Dendritic cell treated with granulocyte-macrophage colony-stimulating factor and Interleukin-4, amounts not matched to agents 40 ng/mL and 50 ng/mL, for 4 days (primary cell): ENCODE data around the gene PTPRH.
"Not testable (repeated sequence)": the region's sequence is repeated elsewhere in the genome, so short reads cannot be mapped to it uniquely, and the experiment has no call there.

Experiments used
- H3K27ac Mint-ChIP-seq: one replicate; pipeline ENCODE4 v1.8.0; 2022; ENCODE audit warnings: mild to moderate bottlenecking, mixed read lengths
- H3K27me3 Mint-ChIP-seq: one replicate; pipeline ENCODE4 v1.8.0; 2022; ENCODE audit warnings: mild to moderate bottlenecking, mixed read lengths
- H3K36me3 Mint-ChIP-seq: one replicate; pipeline ENCODE4 v1.8.0; 2022; ENCODE audit warnings: low read depth, mixed read lengths
- H3K4me1 Mint-ChIP-seq: one replicate; pipeline ENCODE4 v1.8.0; 2022; ENCODE audit warnings: low read depth, mixed read lengths
- H3K4me3 Mint-ChIP-seq: one replicate; pipeline ENCODE4 v1.8.0; 2022; ENCODE audit warnings: mild to moderate bottlenecking, moderate library complexity, mixed read lengths
- H3K9me3 Mint-ChIP-seq: one replicate; pipeline ENCODE4 v1.8.0; 2022; ENCODE audit warnings: mixed read lengths
- intact Hi-C: fragments of 100-400 bp; cut with micrococcal nuclease; formaldehyde crosslinking; loops from one replicate; pipeline ENCODE4 v1.15.0; 2022

The PTPRH gene

DNA sequence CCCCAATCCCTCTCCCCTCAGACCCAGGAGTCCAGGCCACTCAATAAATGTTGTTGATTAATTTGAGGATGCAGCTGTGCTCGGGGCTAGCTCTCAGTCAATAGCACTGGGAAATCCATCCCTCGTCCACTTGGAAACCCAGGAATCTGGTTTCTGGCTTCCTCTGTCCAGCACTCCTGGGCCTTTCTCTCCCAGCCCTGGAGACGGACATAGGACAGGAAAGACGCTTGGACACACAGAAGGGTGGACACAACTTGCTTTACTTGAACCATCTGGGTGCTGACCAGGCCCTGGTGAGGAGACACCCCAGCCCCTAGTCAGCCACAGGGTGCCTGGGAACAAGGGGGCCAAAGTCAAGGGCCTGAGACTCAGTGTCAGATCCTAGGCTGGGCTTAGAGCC lies 50.9 kb downstream of the PTPRH start:
- Mint-ChIP-seq H3K27ac (peak overlapping the region; percentile 1), H3K9me3 (no peaks in the 10 kb centered on the region), H3K36me3 (no peaks in the 10 kb centered on the region), H3K4me3 (no peak overlapping the region), H3K27me3 (peaks cover 81% of the 10 kb centered on the region), H3K4me1 (peaks cover 26% of the 10 kb centered on the region)
- intact Hi-C loops = no loop called here

DNA sequence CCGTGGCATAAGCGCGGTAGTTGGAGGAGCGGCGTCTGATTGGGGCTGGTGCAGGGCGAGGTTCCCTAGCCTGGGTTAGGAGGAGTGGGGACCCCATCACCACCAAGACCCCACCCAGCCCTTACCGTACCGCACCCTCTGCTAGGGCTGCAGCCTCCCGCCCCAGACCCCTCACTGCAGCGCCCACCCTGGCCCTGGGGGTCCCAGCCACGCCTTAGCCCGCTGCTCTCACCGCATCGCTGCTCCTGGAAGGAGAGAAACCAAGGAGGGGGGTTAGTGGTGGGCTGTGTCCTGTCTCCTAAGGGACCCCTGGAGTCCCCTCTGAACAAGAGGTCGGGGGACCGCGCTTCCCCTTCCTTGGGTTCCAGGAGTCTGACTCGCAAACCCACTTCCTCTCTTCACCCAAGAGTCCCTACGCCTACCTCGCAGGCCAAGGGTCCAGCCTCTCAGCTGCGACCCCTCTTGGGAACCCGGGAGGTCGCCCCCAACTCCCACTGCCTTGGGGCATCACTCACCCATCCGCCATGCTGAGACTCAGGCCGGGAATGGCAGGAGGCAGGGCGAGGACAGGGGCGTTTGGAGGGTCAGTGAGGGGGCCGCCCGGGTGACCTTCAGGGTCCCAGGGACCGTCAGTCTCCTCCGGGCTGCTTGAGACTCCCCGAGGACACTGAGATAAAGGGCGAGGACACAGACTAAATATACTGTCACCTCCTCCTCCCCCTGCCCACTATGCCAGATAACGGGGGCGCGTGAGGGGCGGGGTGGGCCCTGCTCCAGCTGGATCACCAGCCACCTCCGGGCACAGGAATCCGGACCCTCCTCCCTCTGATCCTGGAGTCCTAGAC lies 52.0 kb downstream of the PTPRH start, which contains the start of gene TNNI3:
TSS of gene TNNI3 (minus strand) at position 669 of the 845 bp plus-strand sequence. CDS start at position 526, 143 bp downstream.
- Mint-ChIP-seq H3K9me3 (peaks cover 2% of the 10 kb centered on the region), H3K4me3 (peak within 1 kb of the TSS; percentile 21), H3K27me3 (peaks cover 75% of the 10 kb centered on the region), H3K27ac (peak within 1 kb of the TSS; percentile 1), H3K36me3 (no peaks in the 10 kb centered on the region), H3K4me1 (peaks cover 26% of the 10 kb centered on the region)
- intact Hi-C loops = no loop called here

DNA sequence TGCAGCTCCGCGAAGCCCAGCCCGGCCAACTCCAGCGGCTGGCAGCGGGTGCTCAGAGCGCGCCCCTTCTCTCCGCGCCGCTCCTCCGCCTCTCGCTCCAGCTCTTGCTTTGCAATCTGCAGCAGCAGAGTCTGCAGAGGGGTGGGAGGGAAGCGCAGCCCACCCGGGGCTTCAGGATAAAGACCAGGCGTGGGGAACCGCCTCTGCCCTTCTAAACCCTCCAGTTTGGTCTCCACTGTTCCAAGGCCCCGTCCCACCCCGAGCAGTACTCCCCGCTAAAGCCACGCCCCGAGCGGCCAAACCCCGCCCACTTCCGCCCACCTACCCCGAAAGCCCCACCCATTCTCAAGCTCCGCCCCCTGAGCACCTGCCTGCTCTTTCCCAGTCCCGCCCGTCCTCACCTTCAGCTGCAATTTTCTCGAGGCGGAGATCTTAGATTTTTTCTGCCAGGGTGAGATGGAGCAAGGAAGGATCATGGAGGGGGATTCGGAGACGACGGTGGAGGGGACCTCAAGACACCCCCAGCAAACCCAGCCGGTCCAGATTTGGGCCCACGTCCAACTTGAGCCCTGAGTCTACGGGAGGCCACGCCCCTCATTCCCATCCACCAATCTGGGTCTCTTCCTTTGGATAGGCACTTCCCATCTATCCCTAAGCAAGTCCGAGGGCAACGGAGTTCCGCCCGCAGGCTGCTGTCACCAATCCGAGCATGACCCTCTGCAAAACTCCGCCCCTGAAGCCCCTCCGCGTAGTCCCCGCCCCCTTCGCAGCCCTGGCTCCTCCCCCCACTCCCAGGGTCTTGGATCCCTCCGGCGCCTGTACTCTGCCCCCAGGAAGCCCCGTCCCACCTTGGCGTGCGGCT lies 52.9 kb downstream of the PTPRH start:
- peaks cover 11% of the 10 kb centered on the region for H3K9me3 Mint-ChIP-seq
- H3K27me3 Mint-ChIP-seq = peaks cover 68% of the 10 kb centered on the region
- no peaks in the 10 kb centered on the region for H3K36me3 Mint-ChIP-seq
- peaks cover 26% of the 10 kb centered on the region for H3K4me1 Mint-ChIP-seq
- intact Hi-C loops = no loop called here
- no peak overlapping the region for H3K27ac Mint-ChIP-seq
- H3K4me3 Mint-ChIP-seq = peak overlapping the region; percentile 21

DNA sequence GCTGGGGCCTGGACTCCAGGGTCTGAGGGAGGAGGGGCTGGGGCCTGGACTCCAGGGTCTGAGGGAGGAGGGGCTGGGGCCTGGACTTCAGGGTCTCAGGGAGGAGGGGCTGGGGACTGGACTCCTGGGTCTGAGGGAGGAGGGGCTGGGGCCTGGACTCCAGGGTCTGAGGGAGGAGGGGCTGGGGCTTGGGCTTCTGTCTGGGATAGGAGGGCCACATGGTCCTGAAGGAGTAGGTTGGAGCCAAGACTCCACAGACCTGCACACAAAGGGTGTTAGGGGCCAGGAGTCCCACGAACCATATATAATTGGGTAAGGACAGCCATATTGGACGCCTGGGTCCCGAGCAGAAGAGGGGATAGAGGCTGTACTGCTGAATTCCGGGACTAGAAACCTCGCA lies 53.5 kb downstream of the PTPRH start:
- H3K27ac Mint-ChIP-seq, H3K4me3 Mint-ChIP-seq, H3K36me3 Mint-ChIP-seq, intact Hi-C loops: not testable (repeated sequence)
- Mint-ChIP-seq H3K9me3 (peaks cover 11% of the 10 kb centered on the region), H3K4me1 (peaks cover 26% of the 10 kb centered on the region), H3K27me3 (peaks cover 66% of the 10 kb centered on the region)

- Mint-ChIP-seq H3K36me3 (no peaks in the 10 kb centered on the region), H3K4me3 (no peak overlapping the region), H3K9me3 (peaks cover 11% of the 10 kb centered on the region), H3K27me3 (peaks cover 64% of the 10 kb centered on the region), H3K4me1 (peaks cover 26% of the 10 kb centered on the region), H3K27ac (no peak overlapping the region)
- intact Hi-C loops = no loop called here
Measured at GRCh38 chr19:55153652-55154264, 55.5 kb downstream of the PTPRH start.

GRCh38 chr19:55152017-55152416 lies 57.3 kb downstream of the PTPRH start:
- H3K27me3 Mint-ChIP-seq = peaks cover 65% of the 10 kb centered on the region
- H3K4me1 Mint-ChIP-seq = peaks cover 19% of the 10 kb centered on the region
- H3K36me3 Mint-ChIP-seq = no peaks in the 10 kb centered on the region
- peaks cover 11% of the 10 kb centered on the region for H3K9me3 Mint-ChIP-seq
- H3K27ac Mint-ChIP-seq = no peak overlapping the region
- intact Hi-C loops = no loop called here
- H3K4me3 Mint-ChIP-seq = no peak overlapping the region

GRCh38 chr19:55149078-55150003 lies 60.0 kb downstream of the PTPRH start, which contains the start of gene TNNT1:
TSS of gene TNNT1 (minus strand) at chr19:55149206. CDS start at chr19:55147157, 2,049 bp downstream.
- Mint-ChIP-seq H3K36me3 (no peaks in the 10 kb centered on the region), H3K4me1 (peaks cover 27% of the 10 kb centered on the region), H3K4me3 (no peak within 1 kb of the TSS), H3K27me3 (peaks cover 63% of the 10 kb centered on the region), H3K27ac (no peak within 1 kb of the TSS), H3K9me3 (peaks cover 11% of the 10 kb centered on the region)
- intact Hi-C loops = loop anchor here (10.0 kb wide), 1 partner anchor 145 kb away; no protein-coding TSS in a partner anchor

DNA sequence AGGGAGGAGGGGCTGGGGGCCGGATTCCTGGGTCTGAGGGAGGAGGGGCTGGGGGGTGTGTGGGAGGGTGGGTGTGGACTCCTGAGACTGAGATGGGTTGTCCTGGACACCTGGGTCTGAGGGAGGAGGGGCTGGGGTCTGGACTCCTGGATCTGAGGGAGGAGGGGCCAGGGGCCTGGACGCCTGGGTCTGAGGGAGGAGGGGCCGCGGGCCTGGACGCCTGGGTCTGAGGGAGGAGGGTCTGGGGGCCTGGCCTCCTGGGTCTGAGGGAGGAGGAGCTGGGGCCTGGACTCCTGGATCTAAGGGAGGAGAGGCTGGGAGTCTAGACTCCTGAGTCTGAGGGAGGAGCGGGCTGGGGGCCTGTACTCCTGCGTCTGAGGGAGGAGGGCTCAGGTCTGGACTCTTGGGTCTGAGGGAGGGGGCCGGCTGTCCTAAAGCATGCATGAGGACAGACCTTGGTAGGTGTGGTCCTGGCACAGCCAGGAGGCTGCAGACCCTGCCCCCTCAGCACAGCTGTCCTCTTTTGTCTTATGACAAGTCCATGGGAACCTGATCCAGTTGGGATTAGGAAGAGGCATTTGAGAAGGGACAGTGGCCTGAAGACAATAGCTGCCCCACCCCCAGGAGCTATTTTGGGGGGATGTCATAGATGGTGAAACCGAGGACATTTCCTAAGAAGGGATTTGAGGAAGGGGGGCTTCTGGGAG lies 61.6 kb downstream of the PTPRH start:
- H3K36me3 Mint-ChIP-seq = no peaks in the 10 kb centered on the region

GRCh38 chr19:55146705-55147273 lies 62.5 kb downstream of the PTPRH start:
- peaks cover 3% of the 10 kb centered on the region for H3K9me3 Mint-ChIP-seq
- intact Hi-C loops = loop anchor here (10.0 kb wide), 1 partner anchor 148 kb away; no protein-coding TSS in a partner anchor
- H3K27me3 Mint-ChIP-seq = peaks cover 78% of the 10 kb centered on the region
- no peaks in the 10 kb centered on the region for H3K36me3 Mint-ChIP-seq
- no peak overlapping the region for H3K4me3 Mint-ChIP-seq
- H3K27ac Mint-ChIP-seq = no peak overlapping the region
- H3K4me1 Mint-ChIP-seq = peaks cover 21% of the 10 kb centered on the region

More for the DNA sequence above, 61.6 kb downstream of the PTPRH start:
- Mint-ChIP-seq H3K4me1 (peaks cover 21% of the 10 kb centered on the region), H3K27me3 (peaks cover 71% of the 10 kb centered on the region), H3K9me3 (peaks cover 11% of the 10 kb centered on the region), H3K4me3 (no peak overlapping the region), H3K27ac (no peak overlapping the region)
- intact Hi-C loops = loop anchor here (10.0 kb wide), 1 partner anchor 147 kb away; no protein-coding TSS in a partner anchor

DNA sequence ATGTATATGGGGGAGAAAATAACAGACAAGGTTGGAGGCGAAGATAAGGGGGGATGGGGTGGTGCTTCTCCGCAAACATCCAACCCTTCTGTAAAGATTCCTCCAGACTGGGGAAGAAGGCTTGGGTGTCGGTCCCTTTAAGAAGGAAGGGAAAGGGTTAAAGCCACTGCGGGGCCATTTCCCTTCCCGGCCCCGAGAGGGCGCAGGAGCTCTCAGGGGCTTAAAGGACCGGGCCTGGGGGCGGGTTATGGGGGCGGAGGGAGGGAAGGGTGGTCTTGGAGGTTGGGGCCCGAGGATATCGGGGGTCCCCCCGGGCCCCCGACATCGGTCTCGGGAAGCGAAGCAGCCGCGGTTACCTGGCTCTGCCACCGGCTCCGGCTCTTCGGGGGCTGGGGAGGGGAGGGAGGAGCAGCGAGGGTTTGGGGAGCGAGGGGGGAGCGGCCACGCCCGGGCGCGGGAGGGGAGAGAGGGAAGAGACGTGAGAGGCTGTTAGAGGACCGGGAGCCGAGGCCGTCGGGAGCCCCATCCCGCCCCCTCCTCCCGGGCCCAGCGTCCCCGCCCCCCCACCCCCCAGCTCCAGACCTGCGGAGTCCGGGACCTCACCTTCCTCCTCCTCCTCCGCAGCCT lies 63.1 kb downstream of the PTPRH start:
- no peak overlapping the region for H3K27ac Mint-ChIP-seq
- no peaks in the 10 kb centered on the region for H3K36me3 Mint-ChIP-seq
- H3K4me3 Mint-ChIP-seq = peak overlapping the region; percentile 15
- peaks cover 81% of the 10 kb centered on the region for H3K27me3 Mint-ChIP-seq
- intact Hi-C loops = loop anchor here (10.0 kb wide), 1 partner anchor 149 kb away; no protein-coding TSS in a partner anchor
- H3K9me3 Mint-ChIP-seq = no peaks in the 10 kb centered on the region
- H3K4me1 Mint-ChIP-seq = peaks cover 23% of the 10 kb centered on the region

- peak overlapping the region; percentile 9 for H3K27ac Mint-ChIP-seq
- intact Hi-C loops = loop anchor here (10.0 kb wide), 1 partner anchor 150 kb away; no protein-coding TSS in a partner anchor
- peaks cover 26% of the 10 kb centered on the region for H3K4me1 Mint-ChIP-seq
- H3K9me3 Mint-ChIP-seq = no peaks in the 10 kb centered on the region
- H3K4me3 Mint-ChIP-seq = no peak overlapping the region
- H3K27me3 Mint-ChIP-seq = peaks cover 75% of the 10 kb centered on the region
- H3K36me3 Mint-ChIP-seq = no peaks in the 10 kb centered on the region
Measured at GRCh38 chr19:55145232-55145631, 64.1 kb downstream of the PTPRH start.
